RWPE2 (cell line): ENCODE data around the gene TSGA10.

ENCODE experiments used
- ATAC-seq: fragments of 200-7000 bp; cut with Tn5 transposase; 3 replicates; pipeline ENCODE4 v1.9.1; 2021; ENCODE audit warnings: low read depth
- DNase-seq: peaks from one replicate; pipeline ENCODE4 v3.0.0-alpha.2; 2020; ENCODE audit warnings: low spot score
- H3K27ac ChIP-seq: fragments of 450-650 bp; 2 replicates; pipeline ENCODE4 v1.5.1; 2017; ENCODE audit warnings: mild to moderate bottlenecking; ENCODE audit not compliant: poor library complexity, severe bottlenecking
- H3K27me3 ChIP-seq: fragments of 250-450 bp; sonication (Bioruptor Pico); 2 replicates; pipeline ENCODE4 v1.5.1; 2021; ENCODE audit warnings: mild to moderate bottlenecking, moderate library complexity; ENCODE audit not compliant: insufficient read depth, poor library complexity, severe bottlenecking
- H3K36me3 ChIP-seq: fragments of 250-450 bp; sonication (Bioruptor Pico); 2 replicates; pipeline ENCODE4 v1.5.1; 2020; ENCODE audit warnings: low read depth, mild to moderate bottlenecking, moderate library complexity
- H3K4me1 ChIP-seq: fragments of 250-450 bp; sonication (Bioruptor Pico); 2 replicates; pipeline ENCODE4 v1.5.1; 2021; ENCODE audit warnings: mild to moderate bottlenecking, moderate library complexity; ENCODE audit not compliant: insufficient read depth, poor library complexity, severe bottlenecking
- H3K4me3 ChIP-seq: fragments of 250-450 bp; sonication (Bioruptor Pico); 2 replicates; pipeline ENCODE4 v1.5.1; 2021; ENCODE audit warnings: mild to moderate bottlenecking, moderate library complexity; ENCODE audit not compliant: severe bottlenecking
- H3K9me3 ChIP-seq: fragments of 250-450 bp; sonication (Bioruptor Pico); 2 replicates; pipeline ENCODE4 v1.5.1; 2021; ENCODE audit warnings: mild to moderate bottlenecking, moderate library complexity; ENCODE audit not compliant: severe bottlenecking
- TF ChIP-seq, protein P1 (sequence below): fragments of 450-650 bp; IDR thresholded peaks from one replicate; pipeline ENCODE4 v1.5.1; 2017; ENCODE audit warnings: mild to moderate bottlenecking, moderate library complexity; ENCODE audit not compliant: poor library complexity, severe bottlenecking

The TSGA10 gene

GRCh38 chr2:99190548-99190947 is 35.8 kb upstream of the TSGA10 start:
- Histone ChIP-seq H3K27ac (no peak overlapping the region), H3K4me1 (no peaks in the 10 kb centered on the region), H3K36me3 (peaks cover 75% of the 10 kb centered on the region), H3K27me3 (no peaks in the 10 kb centered on the region), H3K4me3 (no peak overlapping the region), H3K9me3 (no peaks in the 10 kb centered on the region)
- DNase-seq (no peak), ATAC-seq (no peak)
- TF ChIP-seq, protein P1, sequence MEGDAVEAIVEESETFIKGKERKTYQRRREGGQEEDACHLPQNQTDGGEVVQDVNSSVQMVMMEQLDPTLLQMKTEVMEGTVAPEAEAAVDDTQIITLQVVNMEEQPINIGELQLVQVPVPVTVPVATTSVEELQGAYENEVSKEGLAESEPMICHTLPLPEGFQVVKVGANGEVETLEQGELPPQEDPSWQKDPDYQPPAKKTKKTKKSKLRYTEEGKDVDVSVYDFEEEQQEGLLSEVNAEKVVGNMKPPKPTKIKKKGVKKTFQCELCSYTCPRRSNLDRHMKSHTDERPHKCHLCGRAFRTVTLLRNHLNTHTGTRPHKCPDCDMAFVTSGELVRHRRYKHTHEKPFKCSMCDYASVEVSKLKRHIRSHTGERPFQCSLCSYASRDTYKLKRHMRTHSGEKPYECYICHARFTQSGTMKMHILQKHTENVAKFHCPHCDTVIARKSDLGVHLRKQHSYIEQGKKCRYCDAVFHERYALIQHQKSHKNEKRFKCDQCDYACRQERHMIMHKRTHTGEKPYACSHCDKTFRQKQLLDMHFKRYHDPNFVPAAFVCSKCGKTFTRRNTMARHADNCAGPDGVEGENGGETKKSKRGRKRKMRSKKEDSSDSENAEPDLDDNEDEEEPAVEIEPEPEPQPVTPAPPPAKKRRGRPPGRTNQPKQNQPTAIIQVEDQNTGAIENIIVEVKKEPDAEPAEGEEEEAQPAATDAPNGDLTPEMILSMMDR: peak; percentile 17

DNA sequence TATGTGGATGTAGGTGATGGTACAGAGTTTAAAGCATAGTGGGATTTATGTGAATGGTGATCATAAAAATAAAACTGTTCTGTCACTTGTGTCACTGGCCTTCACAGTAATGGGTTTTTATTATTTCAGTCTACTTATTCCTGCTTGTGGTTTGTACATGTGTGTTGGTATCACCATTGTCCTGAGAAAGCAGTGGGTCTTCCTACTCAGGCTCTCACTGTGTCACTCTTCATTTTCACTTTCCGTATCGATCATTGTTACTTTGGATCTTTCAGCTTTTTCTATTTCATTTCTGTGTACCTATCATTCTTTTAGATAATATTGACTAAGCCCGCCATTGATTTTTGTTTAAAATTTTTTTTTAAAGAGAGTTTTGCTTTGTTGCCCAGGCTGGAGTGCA is 33.6 kb upstream of the TSGA10 start:
- no peak for DNase-seq
- no peaks in the 10 kb centered on the region for H3K27me3 ChIP-seq
- H3K4me1 ChIP-seq: no peaks in the 10 kb centered on the region
- H3K9me3 ChIP-seq: no peaks in the 10 kb centered on the region
- H3K4me3 ChIP-seq: no peak overlapping the region
- no peak overlapping the region for H3K27ac ChIP-seq
- TF ChIP-seq, protein P1: no peak
- peaks cover 59% of the 10 kb centered on the region for H3K36me3 ChIP-seq
- no peak for ATAC-seq

GRCh38 chr2:99187011-99187410 is 32.3 kb upstream of the TSGA10 start:
- Histone ChIP-seq H3K27me3 (no peaks in the 10 kb centered on the region), H3K4me1 (peaks cover 8% of the 10 kb centered on the region), H3K36me3 (peaks cover 46% of the 10 kb centered on the region), H3K27ac (no peak overlapping the region), H3K4me3 (no peak overlapping the region), H3K9me3 (no peaks in the 10 kb centered on the region)
- TF ChIP-seq, protein P1: no peak
- ATAC-seq: no peak
- DNase-seq: no peak

- no peak for ATAC-seq
Measured at GRCh38 chr2:99184811-99185210, 30.1 kb upstream of the TSGA10 start.

DNA sequence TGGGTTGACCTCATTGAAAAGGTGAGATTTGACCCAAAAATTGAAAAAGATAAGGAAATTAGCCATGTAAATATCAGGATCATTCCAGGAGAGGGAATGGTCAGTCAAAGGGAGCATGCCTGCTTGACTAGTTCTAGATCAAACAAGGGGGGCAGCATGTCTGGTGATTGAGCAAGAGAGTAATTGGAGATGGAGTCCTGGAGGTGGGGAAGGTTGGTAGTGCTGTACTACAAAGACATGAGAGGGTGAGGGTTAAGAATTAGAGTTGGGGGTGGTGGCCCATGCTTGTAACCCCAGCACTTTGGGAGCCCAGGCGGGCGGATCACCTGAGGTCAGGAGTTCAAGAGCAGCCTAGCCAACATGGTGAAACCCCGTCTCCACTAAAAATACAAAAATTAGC is 28.3 kb upstream of the TSGA10 start:
- no peak for DNase-seq
- Histone ChIP-seq H3K9me3 (no peaks in the 10 kb centered on the region), H3K36me3 (peaks cover 28% of the 10 kb centered on the region), H3K27ac (no peak overlapping the region), H3K27me3 (no peaks in the 10 kb centered on the region), H3K4me1 (peaks cover 22% of the 10 kb centered on the region), H3K4me3 (no peak overlapping the region)
- TF ChIP-seq, protein P1: no peak
- no peak for ATAC-seq

More at GRCh38 chr2:99184811-99185210, 30.1 kb upstream of the TSGA10 start:
- Histone ChIP-seq H3K4me1 (peaks cover 18% of the 10 kb centered on the region), H3K27ac (no peak overlapping the region), H3K9me3 (no peaks in the 10 kb centered on the region), H3K36me3 (peaks cover 34% of the 10 kb centered on the region), H3K4me3 (no peak overlapping the region), H3K27me3 (no peaks in the 10 kb centered on the region)
- TF ChIP-seq, protein P1: no peak
- no peak for DNase-seq
